Hepatocyte (in vitro differentiated cells): ENCODE measurements around the gene RMND1.

Experiments
- CTCF ChIP-seq: fragments of 200-600 bp; sonication (generic); IDR thresholded peaks from 2 replicates; pipeline ENCODE4 v1.5.1; 2016; ENCODE audit warnings: antibody characterized with exemption, mild to moderate bottlenecking; ENCODE audit not compliant: poor library complexity
- EZH2 ChIP-seq: fragments of 200-600 bp; sonication (generic); IDR thresholded peaks from 2 replicates; pipeline ENCODE4 v1.6.1; 2016; ENCODE audit warnings: antibody characterized with exemption, mild to moderate bottlenecking, borderline replicate concordance
- EZH2phosphoT487 ChIP-seq: fragments of 200-600 bp; sonication (generic); IDR thresholded peaks from one replicate; pipeline ENCODE4 v1.6.1; 2018; ENCODE audit warnings: antibody characterized with exemption, mild to moderate bottlenecking, low read depth, moderate library complexity; ENCODE audit not compliant: unreplicated experiment, severe bottlenecking

- no peak for TF ChIP-seq CTCF
- TF ChIP-seq EZH2phosphoT487, result no peak
- TF ChIP-seq EZH2, result no peak
Measured at GRCh38 chr6:151409679-151410078, 42.2 kb downstream of the RMND1 start.
